Measurements from ENCODE around the gene PLXNB3.

PLXNB3 gene

GRCh38 chrX:153768311-153769157 lies 4.5 kb downstream of the PLXNB3 start:
- H3K4me3 ChIP-seq (ENCODE audit: low read depth, low read length) = no peak overlapping the region
- no peak for DNase-seq (ENCODE audit: low read depth)
- TF ChIP-seq POLR2A (IDR thresholded peaks at IDR 0.05; ENCODE audit: extremely low read depth, insufficient read length) (no peak), CTCF (IDR thresholded peaks at IDR 0.05; ENCODE audit: low read depth, low read length) (peak; percentile 35), MYC (IDR thresholded peaks at IDR 0.05; ENCODE audit: low read depth, low read length) (no peak), MAX (IDR thresholded peaks at IDR 0.05; ENCODE audit: low read depth, low read length) (no peak)

GRCh38 chrX:153769158-153769864 lies 5.3 kb downstream of the PLXNB3 start:
- no peak for DNase-seq (ENCODE audit: low read depth)
- TF ChIP-seq MYC (IDR thresholded peaks at IDR 0.05; ENCODE audit: low read depth, low read length) (no peak), POLR2A (IDR thresholded peaks at IDR 0.05; ENCODE audit: extremely low read depth, insufficient read length) (no peak), MAX (IDR thresholded peaks at IDR 0.05; ENCODE audit: low read depth, low read length) (no peak), CTCF (IDR thresholded peaks at IDR 0.05; ENCODE audit: low read depth, low read length) (no peak)
- H3K4me3 ChIP-seq (ENCODE audit: low read depth, low read length) = no peak overlapping the region

GRCh38 chrX:153769865-153770600 lies 6.0 kb downstream of the PLXNB3 start:
- TF ChIP-seq MYC (IDR thresholded peaks at IDR 0.05; ENCODE audit: low read depth, low read length) (no peak), POLR2A (IDR thresholded peaks at IDR 0.05; ENCODE audit: extremely low read depth, insufficient read length) (no peak), CTCF (IDR thresholded peaks at IDR 0.05; ENCODE audit: low read depth, low read length) (no peak), MAX (IDR thresholded peaks at IDR 0.05; ENCODE audit: low read depth, low read length) (no peak)
- DNase-seq (ENCODE audit: low read depth) = no peak
- H3K4me3 ChIP-seq (ENCODE audit: low read depth, low read length) = no peak overlapping the region

GRCh38 chrX:153770601-153771414 lies 6.8 kb downstream of the PLXNB3 start:
- no peak overlapping the region for H3K4me3 ChIP-seq (ENCODE audit: low read depth, low read length)
- no peak for DNase-seq (ENCODE audit: low read depth)
- no peak for TF ChIP-seq CTCF (IDR thresholded peaks at IDR 0.05; ENCODE audit: low read depth, low read length)

- DNase-seq (ENCODE audit: low read depth) = no peak
- H3K4me3 ChIP-seq (ENCODE audit: low read depth, low read length) = no peak overlapping the region
- TF ChIP-seq POLR2A (IDR thresholded peaks at IDR 0.05; ENCODE audit: extremely low read depth, insufficient read length) (no peak), CTCF (IDR thresholded peaks at IDR 0.05; ENCODE audit: low read depth, low read length) (no peak), MYC (IDR thresholded peaks at IDR 0.05; ENCODE audit: low read depth, low read length) (no peak), MAX (IDR thresholded peaks at IDR 0.05; ENCODE audit: low read depth, low read length) (no peak)
These were observed 7.6 kb downstream of the PLXNB3 start for GRCh38 chrX:153771415-153772315.
